ENCODE data around the gene PCDHGA10.

DNA sequence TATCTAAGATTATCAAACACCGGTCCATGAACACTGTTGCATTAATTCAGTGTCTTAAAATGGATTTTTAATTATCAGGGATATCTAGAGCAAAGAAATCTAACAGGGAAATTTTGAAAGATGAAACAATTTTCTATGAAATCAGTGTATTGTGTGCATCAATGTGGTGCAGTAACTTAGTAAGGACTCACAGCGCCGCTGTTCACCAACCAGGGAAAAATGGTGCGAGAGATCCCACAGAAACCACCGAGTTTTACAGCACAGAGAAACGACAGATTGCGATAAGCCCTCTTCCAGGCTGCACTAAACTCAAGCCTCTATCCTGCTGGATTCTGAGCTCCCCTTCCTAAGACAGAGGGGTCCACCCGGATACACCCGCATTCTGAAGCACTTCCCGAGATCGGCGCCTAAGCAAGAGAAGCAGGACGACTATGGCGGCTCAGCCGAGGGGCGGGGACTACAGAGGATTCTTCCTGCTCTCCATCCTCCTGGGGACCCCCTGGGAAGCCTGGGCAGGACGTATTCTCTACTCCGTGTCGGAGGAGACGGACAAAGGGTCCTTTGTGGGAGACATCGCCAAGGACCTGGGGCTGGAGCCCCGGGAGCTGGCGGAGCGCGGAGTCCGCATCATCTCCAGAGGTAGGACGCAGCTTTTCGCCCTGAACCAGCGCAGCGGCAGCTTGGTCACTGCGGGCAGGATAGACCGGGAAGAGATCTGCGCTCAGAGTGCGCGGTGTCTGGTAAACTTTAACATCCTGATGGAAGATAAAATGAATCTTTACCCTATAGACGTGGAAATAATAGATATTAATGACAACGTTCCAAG is 30.1 kb upstream of the PCDHGA10 start, which contains the start of gene PCDHGA7:
- TF ChIP-seq, protein P1, sequence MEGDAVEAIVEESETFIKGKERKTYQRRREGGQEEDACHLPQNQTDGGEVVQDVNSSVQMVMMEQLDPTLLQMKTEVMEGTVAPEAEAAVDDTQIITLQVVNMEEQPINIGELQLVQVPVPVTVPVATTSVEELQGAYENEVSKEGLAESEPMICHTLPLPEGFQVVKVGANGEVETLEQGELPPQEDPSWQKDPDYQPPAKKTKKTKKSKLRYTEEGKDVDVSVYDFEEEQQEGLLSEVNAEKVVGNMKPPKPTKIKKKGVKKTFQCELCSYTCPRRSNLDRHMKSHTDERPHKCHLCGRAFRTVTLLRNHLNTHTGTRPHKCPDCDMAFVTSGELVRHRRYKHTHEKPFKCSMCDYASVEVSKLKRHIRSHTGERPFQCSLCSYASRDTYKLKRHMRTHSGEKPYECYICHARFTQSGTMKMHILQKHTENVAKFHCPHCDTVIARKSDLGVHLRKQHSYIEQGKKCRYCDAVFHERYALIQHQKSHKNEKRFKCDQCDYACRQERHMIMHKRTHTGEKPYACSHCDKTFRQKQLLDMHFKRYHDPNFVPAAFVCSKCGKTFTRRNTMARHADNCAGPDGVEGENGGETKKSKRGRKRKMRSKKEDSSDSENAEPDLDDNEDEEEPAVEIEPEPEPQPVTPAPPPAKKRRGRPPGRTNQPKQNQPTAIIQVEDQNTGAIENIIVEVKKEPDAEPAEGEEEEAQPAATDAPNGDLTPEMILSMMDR (IDR thresholded peaks at IDR 0.05), result peak in 1 of 4 experiments; percentile 8
- no peak for TF ChIP-seq POLR2AphosphoS5 (IDR thresholded peaks at IDR 0.05)
